H9 (cell line): Measurements from ENCODE around the gene CPAMD8. TPM values are rescaled to one million over a fixed set of nuclear protein-coding genes. Genes with fewer than 3 reads are reported as not detected.

Experiments
- DNase-seq: peaks from one replicate; pipeline ENCODE4 v3.0.0-alpha.2; 2017
- H2AFZ ChIP-seq: one replicate; pipeline ENCODE4 v1.6.1; 2013; ENCODE audit warnings: mild to moderate bottlenecking, low read length, control low read depth, moderate library complexity
- H2AK5ac ChIP-seq: 2 replicates; pipeline ENCODE4 v1.6.1; 2013; ENCODE audit warnings: low read length, control low read depth, mixed read lengths; ENCODE audit not compliant: insufficient read length
- H2BK120ac ChIP-seq: one replicate; pipeline ENCODE4 v1.6.1; 2013; ENCODE audit warnings: low read depth, mild to moderate bottlenecking, low read length, control low read depth, inconsistent platforms; ENCODE audit not compliant: poor library complexity, severe bottlenecking
- H2BK12ac ChIP-seq: 2 replicates; pipeline ENCODE4 v1.6.1; 2013; ENCODE audit warnings: low read length, control low read depth, mixed read lengths, low read depth; ENCODE audit not compliant: insufficient read length
- H2BK15ac ChIP-seq: 2 replicates; pipeline ENCODE4 v1.6.1; 2013; ENCODE audit warnings: low read depth, low read length, control low read depth
- H2BK20ac ChIP-seq: one replicate; pipeline ENCODE4 v1.6.1; 2013; ENCODE audit warnings: low read depth, mild to moderate bottlenecking, low read length, control low read depth, inconsistent platforms; ENCODE audit not compliant: poor library complexity, severe bottlenecking
- H2BK5ac ChIP-seq: 2 replicates; pipeline ENCODE4 v1.6.1; 2013; ENCODE audit warnings: low read length, control low read depth, mixed read lengths; ENCODE audit not compliant: insufficient read length
- H3K14ac ChIP-seq: 2 replicates; pipeline ENCODE4 v1.6.1; 2013; ENCODE audit warnings: low read length, control low read depth; ENCODE audit not compliant: insufficient read depth
- H3K18ac ChIP-seq: 2 replicates; pipeline ENCODE4 v1.6.1; 2013; ENCODE audit warnings: low read depth, mild to moderate bottlenecking, mixed read lengths, low read length, control low read depth; ENCODE audit not compliant: insufficient read length
- H3K23ac ChIP-seq: 2 replicates; pipeline ENCODE4 v1.6.1; 2013; ENCODE audit warnings: low read length, control low read depth, mixed read lengths, low read depth; ENCODE audit not compliant: insufficient read length
- H3K23me2 ChIP-seq: 2 replicates; pipeline ENCODE4 v1.6.1; 2013; ENCODE audit warnings: low read depth, mild to moderate bottlenecking, mixed read lengths, low read length, control low read depth; ENCODE audit not compliant: insufficient read length, poor library complexity, severe bottlenecking
- H3K27ac ChIP-seq: 2 replicates; pipeline ENCODE4 v1.5.1; 2013; ENCODE audit warnings: low read length, control low read depth, mixed read lengths, low read depth; ENCODE audit not compliant: insufficient read length
- H3K27me3 ChIP-seq: 2 replicates; pipeline ENCODE4 v1.6.1; 2013; ENCODE audit warnings: low read length, control low read depth, inconsistent platforms; ENCODE audit not compliant: insufficient read depth
- H3K4ac ChIP-seq: 2 replicates; pipeline ENCODE4 v1.6.1; 2013; ENCODE audit warnings: low read depth, mild to moderate bottlenecking, control low read depth, inconsistent platforms, low read length, moderate library complexity
- H3K4me1 ChIP-seq: 2 replicates; pipeline ENCODE4 v1.6.1; 2013; ENCODE audit warnings: low read length, control low read depth, inconsistent platforms; ENCODE audit not compliant: insufficient read depth
- H3K4me2 ChIP-seq: 2 replicates; pipeline ENCODE4 v1.6.1; 2013; ENCODE audit warnings: low read length, control low read depth, mixed read lengths; ENCODE audit not compliant: insufficient read length, insufficient read depth
- H3K56ac ChIP-seq: 2 replicates; pipeline ENCODE4 v1.6.1; 2013; ENCODE audit warnings: low read depth, mild to moderate bottlenecking, mixed read lengths, low read length, control low read depth; ENCODE audit not compliant: insufficient read length
- H3K79me1 ChIP-seq: 2 replicates; pipeline ENCODE4 v1.6.1; 2013; ENCODE audit warnings: low read depth, mild to moderate bottlenecking, moderate library complexity, low read length, control low read depth, inconsistent platforms; ENCODE audit not compliant: insufficient read depth, poor library complexity, severe bottlenecking
- H3K79me2 ChIP-seq: 2 replicates; pipeline ENCODE4 v1.6.1; 2013; ENCODE audit warnings: low read length, control low read depth, inconsistent platforms; ENCODE audit not compliant: insufficient read depth
- H3K9ac ChIP-seq: 2 replicates; pipeline ENCODE4 v1.6.1; 2013; ENCODE audit warnings: low read length, control low read depth, mixed read lengths; ENCODE audit not compliant: insufficient read length; ENCODE audit errors: extremely low read depth
- H3K9me3 ChIP-seq: one replicate; pipeline ENCODE4 v1.6.1; 2013; ENCODE audit warnings: low read depth, low read length, inconsistent platforms; ENCODE audit not compliant: control insufficient read depth
- H3T11ph ChIP-seq: one replicate; pipeline ENCODE4 v1.6.1; 2013; ENCODE audit warnings: mild to moderate bottlenecking, low read length, control low read depth, inconsistent platforms
- H4K20me1 ChIP-seq: one replicate; pipeline ENCODE4 v1.6.1; 2013; ENCODE audit not compliant: control insufficient read depth, insufficient read length, insufficient read depth
- H4K5ac ChIP-seq: 2 replicates; pipeline ENCODE4 v1.6.1; 2013; ENCODE audit warnings: low read depth, mild to moderate bottlenecking, mixed read lengths, low read length, control low read depth; ENCODE audit not compliant: insufficient read length
- H4K8ac ChIP-seq: replicated peaks from 2 replicates; pipeline ENCODE4 v1.6.1; 2013; ENCODE audit warnings: low read length, control low read depth, mixed read lengths, low read depth; ENCODE audit not compliant: insufficient read length
- H4K91ac ChIP-seq: 2 replicates; pipeline ENCODE4 v1.6.1; 2013; ENCODE audit warnings: low read depth, mild to moderate bottlenecking, moderate library complexity, mixed read lengths, low read length, control low read depth; ENCODE audit not compliant: insufficient read length
- H3K27ac Mint-ChIP-seq, 3 experiments: 2 replicates in 2 of 3; 3 replicates in 1 of 3; pipeline ENCODE4 v1.8.0; 2020 to 2021; ENCODE audit warnings: mixed read lengths in 3 of 3, mild to moderate bottlenecking in 1 of 3, moderate library complexity in 1 of 3
- H3K27me3 Mint-ChIP-seq: 2 replicates; pipeline ENCODE4 v1.8.0; 2021; ENCODE audit warnings: low read depth, mild to moderate bottlenecking, moderate library complexity, mixed read lengths
- H3K36me3 Mint-ChIP-seq, 3 experiments: 2 replicates in 2 of 3; 3 replicates in 1 of 3; pipeline ENCODE4 v1.8.0; 2020 to 2021; ENCODE audit warnings: low read depth in 3 of 3, mixed read lengths in 3 of 3; ENCODE audit not compliant: insufficient read depth in 1 of 3
- H3K4me1 Mint-ChIP-seq, 2 experiments: 2 replicates each; pipeline ENCODE4 v1.8.0; 2020; ENCODE audit warnings: mixed read lengths in 2 of 2
- H3K4me3 Mint-ChIP-seq, 2 experiments: 2 replicates in 1 of 2; 3 replicates in 1 of 2; pipeline ENCODE4 v1.8.0; 2020 to 2021; ENCODE audit warnings: mild to moderate bottlenecking in 2 of 2, mixed read lengths in 2 of 2, moderate library complexity in 1 of 2
- H3K9me3 Mint-ChIP-seq, 2 experiments: 2 replicates in 1 of 2; 3 replicates in 1 of 2; pipeline ENCODE4 v1.8.0; 2020; ENCODE audit warnings: mild to moderate bottlenecking in 2 of 2, mixed read lengths in 2 of 2, moderate library complexity in 1 of 2
- WGBS: extraction: QIAGEN DNeasy Blood & Tissue Kit; methylation state at CpG from one replicate; pipeline ENCODE4 v1.1.7; 2013; ENCODE audit warnings: missing lambda C conversion rate, low lambda C conversion rate, mixed read lengths; ENCODE audit not compliant: insufficient read length; ENCODE audit errors: extremely low coverage; 5-methylcytosine and 5-hydroxymethylcytosine counted together
- total RNA-seq: library from RNA; stranded (reverse); gene quantifications from 2 replicates; pipeline ENCODE4 v1.2.1, GENCODE V29; 2021
- TF ChIP-seq, protein P1 (sequence below): fragments of 200-600 bp; sonication (generic); conservative IDR thresholded peaks from 3 replicates; pipeline ENCODE4 v1.8.0; 2021; ENCODE audit warnings: antibody characterized with exemption, mild to moderate bottlenecking

CPAMD8 gene
- total RNA-seq, 1 experiment from 2014 or later: 12.0 TPM

DNA sequence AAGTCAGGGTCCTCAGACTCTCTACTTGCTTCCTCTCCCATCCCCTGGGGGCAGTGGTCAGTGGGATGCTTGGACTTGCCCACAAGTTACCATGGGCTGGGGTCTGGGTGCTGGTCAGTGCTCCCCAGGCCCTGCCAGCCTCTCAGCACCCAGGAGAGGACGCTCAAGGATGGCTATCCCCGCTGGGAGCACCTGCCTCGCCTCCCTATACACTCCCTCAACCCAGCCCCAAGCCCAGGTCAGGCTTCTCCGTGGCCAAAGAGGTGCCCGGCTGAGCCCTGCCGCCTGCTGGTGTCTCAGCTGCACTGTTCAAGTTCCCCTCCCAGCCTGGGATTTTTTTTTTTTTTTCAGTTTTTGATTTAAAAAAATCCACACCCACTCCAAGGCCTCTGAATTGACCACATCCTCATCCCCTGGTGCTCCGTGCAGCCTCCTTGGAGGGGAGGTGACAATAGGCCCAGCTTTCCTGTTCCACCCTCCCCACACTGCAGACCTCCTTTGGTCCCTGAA lies 127.0 kb downstream of the CPAMD8 start:
- H3K14ac ChIP-seq: no peak overlapping the region
- WGBS: no CpG with 5 or more reads among the region's 7 CpGs
- H3T11ph ChIP-seq: no peak overlapping the region
- peaks cover 11% of the 10 kb centered on the region for H3K23me2 ChIP-seq
- no peak overlapping the region for H3K9ac ChIP-seq
- no peak overlapping the region for H2BK15ac ChIP-seq
- H3K23ac ChIP-seq: no peak overlapping the region
- H3K9me3 ChIP-seq: no peaks in the 10 kb centered on the region
- H3K4me2 ChIP-seq: no peak overlapping the region
- H3K27me3 ChIP-seq: peaks cover 4% of the 10 kb centered on the region; the same call in 1 of the 2 replicates
- H3K18ac ChIP-seq: no peak overlapping the region
- no peaks in the 10 kb centered on the region for H3K36me3 Mint-ChIP-seq
- no peak overlapping the region for H2AK5ac ChIP-seq
- H2BK5ac ChIP-seq: no peak overlapping the region
- H4K91ac ChIP-seq: no peak overlapping the region
- no peak overlapping the region for H2BK12ac ChIP-seq
- H4K5ac ChIP-seq: no peak overlapping the region
- H3K27me3 Mint-ChIP-seq: peaks cover 30% of the 10 kb centered on the region
- no peak overlapping the region for H2BK20ac ChIP-seq
- no peak overlapping the region for H2AFZ ChIP-seq
- no peak overlapping the region for H2BK120ac ChIP-seq
- no peak overlapping the region for H3K56ac ChIP-seq
- H4K8ac ChIP-seq: no peak overlapping the region
- no peaks in the 10 kb centered on the region for H3K79me1 ChIP-seq
- peaks cover 0 to 9% of the 10 kb centered on the region in 2 experiments; a peak in 3 of 4 replicates for H3K4me1 Mint-ChIP-seq
- no peaks in the 10 kb centered on the region for H3K79me2 ChIP-seq
- DNase-seq: peak; percentile 81
- peaks cover 3% of the 10 kb centered on the region for H4K20me1 ChIP-seq
- TF ChIP-seq, protein P1, sequence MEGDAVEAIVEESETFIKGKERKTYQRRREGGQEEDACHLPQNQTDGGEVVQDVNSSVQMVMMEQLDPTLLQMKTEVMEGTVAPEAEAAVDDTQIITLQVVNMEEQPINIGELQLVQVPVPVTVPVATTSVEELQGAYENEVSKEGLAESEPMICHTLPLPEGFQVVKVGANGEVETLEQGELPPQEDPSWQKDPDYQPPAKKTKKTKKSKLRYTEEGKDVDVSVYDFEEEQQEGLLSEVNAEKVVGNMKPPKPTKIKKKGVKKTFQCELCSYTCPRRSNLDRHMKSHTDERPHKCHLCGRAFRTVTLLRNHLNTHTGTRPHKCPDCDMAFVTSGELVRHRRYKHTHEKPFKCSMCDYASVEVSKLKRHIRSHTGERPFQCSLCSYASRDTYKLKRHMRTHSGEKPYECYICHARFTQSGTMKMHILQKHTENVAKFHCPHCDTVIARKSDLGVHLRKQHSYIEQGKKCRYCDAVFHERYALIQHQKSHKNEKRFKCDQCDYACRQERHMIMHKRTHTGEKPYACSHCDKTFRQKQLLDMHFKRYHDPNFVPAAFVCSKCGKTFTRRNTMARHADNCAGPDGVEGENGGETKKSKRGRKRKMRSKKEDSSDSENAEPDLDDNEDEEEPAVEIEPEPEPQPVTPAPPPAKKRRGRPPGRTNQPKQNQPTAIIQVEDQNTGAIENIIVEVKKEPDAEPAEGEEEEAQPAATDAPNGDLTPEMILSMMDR: peak; percentile 77
- H3K4ac ChIP-seq: no peak overlapping the region
- H3K4me1 ChIP-seq: no peaks in the 10 kb centered on the region
- H3K27ac ChIP-seq: no peak overlapping the region
- peak overlapping the region in 1 of 2 experiments; percentile 23; a peak in 1 of 5 replicates for H3K4me3 Mint-ChIP-seq
- H3K9me3 Mint-ChIP-seq: peaks cover 0 to 3% of the 10 kb centered on the region in 2 experiments; a peak in 2 of 5 replicates
- no peak overlapping the region for H3K27ac Mint-ChIP-seq
